ENCODE results near the gene FAP.

The FAP gene

GRCh38 chr2:162143969-162144368 is 99.3 kb downstream of the FAP start:
- H3K9ac ChIP-seq (ENCODE audit: low read length), result no peak overlapping the region

GRCh38 chr2:162138310-162138709 is 104.9 kb downstream of the FAP start:
- Histone ChIP-seq H3K4me1 (ENCODE audit: control insufficient read depth, insufficient read depth, low read length) (no peaks in the 10 kb centered on the region), H3K27ac (ENCODE audit: low read depth, low read length) (no peak overlapping the region)

More at GRCh38 chr2:162143969-162144368, 99.3 kb downstream of the FAP start:
- Histone ChIP-seq H3K4me3 (ENCODE audit: low read length) (no peak overlapping the region), H3K4me1 (ENCODE audit: control insufficient read depth, insufficient read depth, low read length) (no peaks in the 10 kb centered on the region), H3K36me3 (ENCODE audit: control insufficient read depth, insufficient read depth, low read length) (no peaks in the 10 kb centered on the region), H3K27me3 (ENCODE audit: control insufficient read depth, insufficient read depth, low read length) (no peaks in the 10 kb centered on the region), H3K27ac (ENCODE audit: low read depth, low read length) (no peak overlapping the region)

GRCh38 chr2:162127422-162127821 is 115.8 kb downstream of the FAP start:
- H3K27me3 ChIP-seq (ENCODE audit: control insufficient read depth, insufficient read depth, low read length), result no peaks in the 10 kb centered on the region
- no peaks in the 10 kb centered on the region for H3K4me1 ChIP-seq (ENCODE audit: control insufficient read depth, insufficient read depth, low read length)
- no peak overlapping the region for H3K27ac ChIP-seq (ENCODE audit: low read depth, low read length)
- H3K4me3 ChIP-seq (ENCODE audit: low read length), result no peak overlapping the region
- no peak overlapping the region for H3K9ac ChIP-seq (ENCODE audit: low read length)
- H3K36me3 ChIP-seq (ENCODE audit: control insufficient read depth, insufficient read depth, low read length), result no peaks in the 10 kb centered on the region

More at GRCh38 chr2:162138310-162138709, 104.9 kb downstream of the FAP start:
- Histone ChIP-seq H3K9ac (ENCODE audit: low read length) (no peak overlapping the region), H3K36me3 (ENCODE audit: control insufficient read depth, insufficient read depth, low read length) (no peaks in the 10 kb centered on the region), H3K4me3 (ENCODE audit: low read length) (no peak overlapping the region), H3K27me3 (ENCODE audit: control insufficient read depth, insufficient read depth, low read length) (no peaks in the 10 kb centered on the region)

- H3K9ac ChIP-seq (ENCODE audit: low read length), result no peak overlapping the region
- no peaks in the 10 kb centered on the region for H3K36me3 ChIP-seq (ENCODE audit: control insufficient read depth, insufficient read depth, low read length)
- no peak overlapping the region for H3K27ac ChIP-seq (ENCODE audit: low read depth, low read length)
- H3K27me3 ChIP-seq (ENCODE audit: control insufficient read depth, insufficient read depth, low read length), result no peaks in the 10 kb centered on the region
- H3K4me3 ChIP-seq (ENCODE audit: low read length), result no peak overlapping the region
- no peaks in the 10 kb centered on the region for H3K4me1 ChIP-seq (ENCODE audit: control insufficient read depth, insufficient read depth, low read length)
These were observed 116.7 kb downstream of the FAP start for GRCh38 chr2:162126527-162126926.

GRCh38 chr2:162126111-162126519 is 117.1 kb downstream of the FAP start:
- H3K4me3 ChIP-seq (ENCODE audit: low read length), result no peak overlapping the region
- no peak overlapping the region for H3K27ac ChIP-seq (ENCODE audit: low read depth, low read length)
- no peaks in the 10 kb centered on the region for H3K4me1 ChIP-seq (ENCODE audit: control insufficient read depth, insufficient read depth, low read length)
- H3K36me3 ChIP-seq (ENCODE audit: control insufficient read depth, insufficient read depth, low read length), result no peaks in the 10 kb centered on the region
- no peaks in the 10 kb centered on the region for H3K27me3 ChIP-seq (ENCODE audit: control insufficient read depth, insufficient read depth, low read length)
- no peak overlapping the region for H3K9ac ChIP-seq (ENCODE audit: low read length)

- H3K4me3 ChIP-seq (ENCODE audit: low read length), result no peak overlapping the region
- H3K27me3 ChIP-seq (ENCODE audit: control insufficient read depth, insufficient read depth, low read length), result no peaks in the 10 kb centered on the region
- H3K27ac ChIP-seq (ENCODE audit: low read depth, low read length), result no peak overlapping the region
- no peaks in the 10 kb centered on the region for H3K36me3 ChIP-seq (ENCODE audit: control insufficient read depth, insufficient read depth, low read length)
- H3K9ac ChIP-seq (ENCODE audit: low read length), result no peak overlapping the region
- no peaks in the 10 kb centered on the region for H3K4me1 ChIP-seq (ENCODE audit: control insufficient read depth, insufficient read depth, low read length)
These were observed 118.1 kb downstream of the FAP start for GRCh38 chr2:162125138-162125537.

GRCh38 chr2:162123806-162124758 is 119.2 kb downstream of the FAP start:
- no peaks in the 10 kb centered on the region for H3K27me3 ChIP-seq (ENCODE audit: control insufficient read depth, insufficient read depth, low read length)
- no peaks in the 10 kb centered on the region for H3K36me3 ChIP-seq (ENCODE audit: control insufficient read depth, insufficient read depth, low read length)
- no peaks in the 10 kb centered on the region for H3K4me1 ChIP-seq (ENCODE audit: control insufficient read depth, insufficient read depth, low read length)
- no peak overlapping the region for H3K27ac ChIP-seq (ENCODE audit: low read depth, low read length)
- H3K4me3 ChIP-seq (ENCODE audit: low read length), result no peak overlapping the region
- H3K9ac ChIP-seq (ENCODE audit: low read length), result no peak overlapping the region

Measured in rectal smooth muscle tissue (tissue), 1 donor.